Loucy (cell line): ENCODE data around the gene ALS2CL.
A peak's percentile ranks its signal among the peaks of the same experiment; 100 is the strongest.
"Not testable (repeated sequence)": the region's sequence is repeated elsewhere in the genome, so short reads cannot be mapped to it uniquely, and the experiment has no call there.

ENCODE experiments used
- H2AFZ ChIP-seq: fragments of 200-600 bp; sonication (generic); 2 replicates; pipeline ENCODE4 v1.6.0; 2016; ENCODE audit warnings: antibody characterized with exemption, mild to moderate bottlenecking, low read length, moderate library complexity
- H3F3A ChIP-seq: fragments of 200-600 bp; 2 replicates; pipeline ENCODE4 v1.6.0; 2016; ENCODE audit warnings: antibody characterized with exemption, low read depth, mild to moderate bottlenecking
- H3K27me3 ChIP-seq: fragments of 200-600 bp; sonication (generic); 2 replicates; pipeline ENCODE4 v1.6.1; 2014; ENCODE audit warnings: low read length, mild to moderate bottlenecking; ENCODE audit not compliant: insufficient read depth, poor library complexity, severe bottlenecking
- H3K36me3 ChIP-seq: fragments of 200-600 bp; sonication (generic); 2 replicates; pipeline ENCODE4 v1.6.1; 2016; ENCODE audit warnings: low read length; ENCODE audit not compliant: insufficient read depth
- H3K4me1 ChIP-seq: fragments of 200-600 bp; sonication (generic); 2 replicates; pipeline ENCODE4 v1.5.1; 2014; ENCODE audit warnings: low read length, mild to moderate bottlenecking; ENCODE audit not compliant: insufficient read depth, poor library complexity, severe bottlenecking
- H3K4me2 ChIP-seq: fragments of 200-600 bp; sonication (generic); 2 replicates; pipeline ENCODE4 v1.6.0; 2014; ENCODE audit warnings: antibody characterized with exemption, low read length, low read depth, mild to moderate bottlenecking; ENCODE audit not compliant: poor library complexity, severe bottlenecking
- H3K4me3 ChIP-seq: fragments of 200-600 bp; sonication (generic); 2 replicates; pipeline ENCODE4 v1.5.1; 2014; ENCODE audit warnings: low read length, mild to moderate bottlenecking, mixed read lengths; ENCODE audit not compliant: poor library complexity, severe bottlenecking
- H3K79me2 ChIP-seq: fragments of 200-600 bp; sonication (generic); 2 replicates; pipeline ENCODE4 v1.6.1; 2014; ENCODE audit warnings: low read length; ENCODE audit not compliant: insufficient read depth
- H3K9ac ChIP-seq: fragments of 200-600 bp; sonication (generic); 2 replicates; pipeline ENCODE4 v1.6.0; 2014; ENCODE audit warnings: mild to moderate bottlenecking, low read depth, low read length, moderate library complexity; ENCODE audit not compliant: poor library complexity, severe bottlenecking
- H3K9me2 ChIP-seq: fragments of 200-600 bp; sonication (generic); replicated peaks from 2 replicates; pipeline ENCODE4 v1.6.1; 2016; ENCODE audit warnings: low read depth, low read length, mixed read lengths
- H3K9me3 ChIP-seq: fragments of 200-600 bp; sonication (generic); 2 replicates; pipeline ENCODE4 v1.6.1; 2014; ENCODE audit warnings: mild to moderate bottlenecking, antibody characterized with exemption, low read length, low read depth; ENCODE audit not compliant: insufficient read depth
- H4K20me1 ChIP-seq: fragments of 200-600 bp; sonication (generic); 2 replicates; pipeline ENCODE4 v1.6.0; 2014; ENCODE audit warnings: antibody characterized with exemption, low read length, mild to moderate bottlenecking; ENCODE audit not compliant: insufficient read depth, poor library complexity, severe bottlenecking
- CTCF ChIP-seq: fragments of 200-600 bp; sonication (generic); conservative IDR thresholded peaks from 2 replicates; pipeline ENCODE4 v1.5.1; 2014; ENCODE audit warnings: mild to moderate bottlenecking, antibody characterized with exemption, low read length
- EZH2phosphoT487 ChIP-seq: fragments of 200-600 bp; IDR thresholded peaks from 2 replicates; pipeline ENCODE4 v1.6.1; 2018; ENCODE audit warnings: antibody characterized with exemption, mild to moderate bottlenecking, moderate library complexity, borderline replicate concordance

ALS2CL gene

GRCh38 chr3:46706771-46707582, 13.5 kb upstream of the ALS2CL start:
- no peaks in the 10 kb centered on the region for H4K20me1 ChIP-seq
- no peaks in the 10 kb centered on the region for H3K4me1 ChIP-seq
- no peak overlapping the region for H3K9ac ChIP-seq
- no peaks in the 10 kb centered on the region for H3K9me2 ChIP-seq
- H3K36me3 ChIP-seq = no peaks in the 10 kb centered on the region
- TF ChIP-seq CTCF = no peak
- TF ChIP-seq EZH2phosphoT487 = no peak
- H3K4me3 ChIP-seq = no peak overlapping the region
- H2AFZ ChIP-seq = no peak overlapping the region
- no peaks in the 10 kb centered on the region for H3K27me3 ChIP-seq
- no peaks in the 10 kb centered on the region for H3K9me3 ChIP-seq
- no peaks in the 10 kb centered on the region for H3F3A ChIP-seq
- no peaks in the 10 kb centered on the region for H3K79me2 ChIP-seq
- H3K4me2 ChIP-seq = no peak overlapping the region

- no peaks in the 10 kb centered on the region for H3K79me2 ChIP-seq
- H3K9ac ChIP-seq = no peak overlapping the region
- H3K36me3 ChIP-seq = no peaks in the 10 kb centered on the region
- no peaks in the 10 kb centered on the region for H3K9me3 ChIP-seq
- H3K4me2 ChIP-seq = no peak overlapping the region
- no peaks in the 10 kb centered on the region for H3K9me2 ChIP-seq
- H3K4me1 ChIP-seq = no peaks in the 10 kb centered on the region
- no peaks in the 10 kb centered on the region for H3K27me3 ChIP-seq
- H3K4me3 ChIP-seq = no peak overlapping the region
- no peaks in the 10 kb centered on the region for H4K20me1 ChIP-seq
- no peak overlapping the region for H2AFZ ChIP-seq
- TF ChIP-seq EZH2phosphoT487 = no peak
- no peak for TF ChIP-seq CTCF
- no peaks in the 10 kb centered on the region for H3F3A ChIP-seq
Measured at GRCh38 chr3:46705751-46706552, 12.5 kb upstream of the ALS2CL start.

GRCh38 chr3:46705022-46705530, 11.6 kb upstream of the ALS2CL start:
- H3K9ac ChIP-seq = no peak overlapping the region
- H4K20me1 ChIP-seq = no peaks in the 10 kb centered on the region
- no peaks in the 10 kb centered on the region for H3K4me1 ChIP-seq

GRCh38 chr3:46704346-46704745, 10.9 kb upstream of the ALS2CL start:
- H3K9ac ChIP-seq, H3K9me2 ChIP-seq, H4K20me1 ChIP-seq, H3K9me3 ChIP-seq, H2AFZ ChIP-seq, H3K4me3 ChIP-seq, H3K4me1 ChIP-seq, H3K79me2 ChIP-seq, H3K4me2 ChIP-seq, H3F3A ChIP-seq, H3K36me3 ChIP-seq, H3K27me3 ChIP-seq: not testable (repeated sequence)

More at GRCh38 chr3:46705022-46705530, 11.6 kb upstream of the ALS2CL start:
- Histone ChIP-seq H3K36me3 (no peaks in the 10 kb centered on the region), H3K79me2 (no peaks in the 10 kb centered on the region), H3K4me3 (no peak overlapping the region), H3K4me2 (no peak overlapping the region), H2AFZ (no peak overlapping the region), H3K9me3 (no peaks in the 10 kb centered on the region), H3K9me2 (no peaks in the 10 kb centered on the region), H3K27me3 (no peaks in the 10 kb centered on the region), H3F3A (no peaks in the 10 kb centered on the region)
- TF ChIP-seq CTCF (peak; percentile 98), EZH2phosphoT487 (no peak)
